ENCODE results near the gene VPS37B.
A peak's percentile ranks its signal among the peaks of the same experiment; 100 is the strongest.
"Not testable (repeated sequence)": the region's sequence is repeated elsewhere in the genome, so short reads cannot be mapped to it uniquely, and the experiment has no call there.

VPS37B gene

DNA sequence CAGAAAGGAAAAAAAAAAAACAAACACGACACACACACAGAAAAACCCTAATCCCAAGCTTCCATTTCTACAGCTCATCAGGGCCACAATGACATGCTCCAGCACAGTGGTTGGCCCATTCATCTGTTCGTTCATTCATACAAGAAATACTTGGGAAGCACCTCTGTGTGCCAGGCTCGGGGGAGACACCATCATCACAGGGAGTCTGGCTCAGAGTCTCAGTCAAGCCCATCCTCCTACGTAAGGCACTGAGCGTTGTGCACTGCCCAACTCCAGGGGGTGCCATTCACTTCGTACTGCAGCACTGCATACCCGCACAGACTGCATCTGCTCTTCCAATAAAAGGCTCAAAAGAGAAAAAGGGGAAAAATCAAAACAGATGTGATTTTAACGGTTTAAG is 15.3 kb downstream of the VPS37B start:
- no peak for DNase-seq

DNA sequence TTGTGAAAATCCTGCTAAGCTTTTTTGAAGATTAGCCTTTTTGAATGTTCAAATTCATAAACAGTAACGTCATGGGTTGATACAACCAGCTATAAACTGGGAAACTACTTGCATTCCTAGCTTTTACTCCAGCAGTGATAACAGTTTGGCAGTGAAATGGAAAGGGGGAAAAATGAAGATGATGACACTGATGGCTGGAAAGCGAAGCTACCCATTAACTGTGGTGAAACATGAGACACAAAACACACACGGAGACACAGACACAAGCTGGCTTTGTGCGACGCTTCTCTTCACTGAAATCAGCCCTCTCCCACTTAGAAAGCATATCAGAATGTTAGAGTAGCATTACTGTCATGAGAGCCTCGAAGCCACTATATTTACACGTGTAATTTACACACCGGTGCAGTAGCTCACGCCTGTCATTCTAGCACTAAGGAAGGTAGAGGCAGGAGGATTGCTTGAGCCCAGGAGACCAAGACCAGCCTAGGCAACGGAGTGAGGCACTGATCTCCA is 15.7 kb downstream of the VPS37B start:
- DNase-seq = no peak

DNA sequence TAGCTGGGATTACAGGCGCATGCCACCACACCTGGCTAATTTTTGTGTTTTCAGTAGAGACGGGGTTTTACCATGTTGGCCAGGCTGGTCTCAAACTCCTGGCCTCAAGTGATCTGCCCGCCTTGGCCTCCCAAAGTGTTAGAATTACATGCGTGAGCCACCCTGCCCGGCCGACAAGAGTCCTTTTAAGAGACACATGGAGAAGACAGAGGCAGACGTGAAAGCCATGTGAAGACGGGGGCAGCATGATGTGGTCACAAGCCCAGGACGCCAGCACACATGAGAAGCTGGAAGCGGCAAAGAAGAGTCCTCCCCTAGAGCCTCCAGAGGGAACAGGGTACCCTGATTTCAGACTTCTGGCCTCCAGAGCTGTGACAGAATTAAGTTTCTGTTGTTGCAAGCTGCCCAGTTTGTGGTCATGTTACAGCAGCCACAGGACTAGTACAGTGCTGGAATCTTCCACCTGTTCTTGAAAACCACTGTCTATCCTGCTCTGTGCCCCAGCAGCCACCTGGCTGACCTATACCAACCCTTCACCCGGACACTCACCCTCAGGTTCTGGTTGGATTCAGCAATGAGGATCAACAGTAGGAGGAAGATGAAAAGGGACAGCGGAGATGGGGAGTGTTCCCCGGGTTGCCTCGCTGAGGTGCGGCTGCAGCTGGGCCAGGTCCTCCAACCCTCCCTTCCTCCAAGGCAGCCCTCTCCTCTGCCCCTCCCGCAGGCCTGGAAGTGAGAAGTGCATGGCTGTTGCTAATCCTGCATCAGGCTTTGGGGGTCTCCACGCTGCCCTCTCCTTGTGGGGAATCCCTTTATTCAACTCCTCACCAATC is 16.9 kb downstream of the VPS37B start:
- DNase-seq = no peak

DNA sequence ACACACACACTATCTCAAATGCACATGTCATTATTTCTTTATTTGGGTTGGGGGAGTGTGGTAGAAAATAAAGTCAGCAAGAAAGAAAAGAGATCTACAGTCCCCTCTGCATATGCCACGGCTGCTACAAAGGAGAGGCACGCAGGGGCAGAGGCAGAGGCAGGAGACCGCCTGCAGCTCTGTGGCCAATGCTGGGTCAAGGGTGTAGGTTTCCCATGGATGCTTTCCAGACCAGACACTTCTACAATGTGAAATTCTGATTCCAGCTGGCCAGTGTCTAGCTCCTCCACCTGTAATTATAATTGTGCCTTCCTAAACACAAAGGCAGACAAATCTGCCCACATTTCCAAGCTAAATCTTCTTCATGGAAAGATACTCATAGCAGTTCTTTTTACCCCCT is 19.2 kb downstream of the VPS37B start:
- DNase-seq = no peak

DNA sequence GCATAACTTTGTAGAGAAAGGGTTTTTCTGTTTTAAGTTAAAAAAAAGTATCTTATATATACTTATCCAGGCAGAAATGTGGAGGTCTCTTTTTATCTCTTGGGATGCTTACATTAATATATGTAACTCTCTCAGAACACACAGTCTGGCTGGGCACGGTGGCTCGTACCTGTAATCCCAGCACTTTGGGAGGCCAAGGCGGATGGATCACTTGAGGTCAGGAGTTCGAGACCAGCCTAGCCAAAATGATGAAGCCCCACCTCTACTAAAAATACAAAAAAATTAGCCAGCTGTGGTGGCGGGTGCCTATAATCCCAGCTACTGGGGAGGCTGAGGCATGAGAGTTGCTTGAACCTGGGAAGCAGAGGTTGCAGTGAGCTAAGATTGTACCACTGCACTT is 19.6 kb downstream of the VPS37B start:
- not testable (repeated sequence) for DNase-seq

DNA sequence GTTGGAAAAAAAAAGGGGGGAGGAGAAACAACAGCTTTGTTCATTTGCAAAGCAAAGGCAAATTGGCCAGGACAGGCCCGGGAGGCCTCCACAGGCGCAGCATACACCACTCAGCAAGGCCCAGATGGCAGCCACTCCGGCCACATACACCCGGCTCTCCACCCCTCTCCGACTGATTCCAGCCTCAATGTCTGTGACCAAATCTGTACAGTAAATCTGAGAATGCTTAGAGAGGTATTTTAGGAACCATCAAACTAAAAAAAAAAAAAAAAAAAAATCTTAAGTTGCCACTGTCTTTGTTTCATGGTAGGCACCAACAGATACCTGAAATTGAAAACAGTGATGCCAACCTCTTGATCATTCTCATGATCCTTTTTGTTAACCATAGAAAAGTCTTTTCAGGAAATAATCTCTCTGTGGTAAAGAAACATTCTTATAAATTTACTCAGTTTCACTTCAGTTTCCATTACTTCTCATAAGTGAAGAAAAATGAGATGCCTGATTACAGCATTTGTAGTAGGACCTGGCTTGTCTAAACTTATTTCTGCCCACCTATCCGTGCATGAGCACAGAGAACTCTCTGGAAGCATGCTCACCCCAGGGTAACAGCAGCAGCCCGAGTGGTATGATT is 20.2 kb downstream of the VPS37B start:
- DNase-seq = no peak

DNA sequence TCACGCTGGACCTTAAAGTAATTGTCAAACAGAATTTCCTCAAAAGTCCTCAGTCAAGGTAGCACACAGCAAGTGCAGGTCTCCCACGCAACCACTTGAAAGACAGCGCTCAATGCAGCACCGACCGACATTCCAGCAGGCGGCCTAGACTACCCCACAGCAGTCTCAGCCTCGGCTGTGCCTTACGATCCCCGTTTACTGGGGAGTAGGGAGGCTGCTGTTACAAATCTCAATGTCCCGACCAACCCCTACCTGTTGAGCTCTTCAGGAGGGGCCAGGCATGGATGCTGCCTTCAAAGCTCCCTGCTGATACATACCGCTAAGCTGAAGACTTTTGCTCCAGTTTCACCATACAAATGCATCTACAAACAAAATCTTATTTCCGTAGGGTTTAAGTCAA is 21.8 kb downstream of the VPS37B start:
- peak; percentile 65 for DNase-seq

DNA sequence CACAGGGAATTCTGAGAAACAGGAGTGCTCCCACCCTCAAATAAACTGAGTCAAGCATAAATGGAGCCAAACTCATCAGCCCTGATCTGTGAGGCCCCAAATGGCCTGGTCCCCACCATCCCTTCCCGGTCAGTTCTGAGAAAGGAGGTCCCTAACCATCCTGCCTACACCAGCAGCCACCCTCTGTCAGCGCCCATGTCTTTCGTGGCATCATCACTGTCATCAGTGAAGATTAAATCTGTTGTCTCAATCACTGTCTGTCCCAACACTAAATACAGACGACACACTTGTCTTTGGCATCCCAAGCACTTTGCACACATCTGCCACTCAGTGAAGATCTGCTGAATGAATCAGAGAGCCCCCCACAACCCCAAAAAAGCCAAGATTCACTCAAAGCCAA is 22.4 kb downstream of the VPS37B start:
- no peak for DNase-seq

DNA sequence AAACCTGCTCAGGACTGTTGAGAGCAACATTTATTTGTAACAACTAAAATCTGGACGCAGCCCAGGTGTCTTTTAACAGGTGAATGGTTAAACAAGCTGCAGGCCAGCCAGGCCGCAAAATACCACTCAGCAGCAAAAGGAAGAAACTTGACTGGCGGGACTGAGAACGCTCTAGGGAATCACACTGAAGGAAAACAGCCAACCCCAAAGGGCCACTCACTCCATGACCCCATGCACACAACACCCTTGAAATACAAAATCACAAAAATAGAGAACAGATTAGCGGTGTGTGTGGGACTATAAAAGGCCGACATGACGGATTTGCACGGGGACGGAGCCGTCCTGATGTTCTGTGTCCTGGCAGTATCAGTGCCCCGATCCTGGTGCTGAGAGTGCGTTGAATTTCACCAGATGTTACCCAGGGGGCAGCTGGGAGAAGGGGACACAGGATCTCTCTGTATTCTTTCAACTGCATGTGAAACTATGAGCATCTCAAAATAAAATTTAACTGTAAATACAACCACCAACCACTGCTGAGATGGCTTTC is 23.0 kb downstream of the VPS37B start:
- no peak for DNase-seq

DNA sequence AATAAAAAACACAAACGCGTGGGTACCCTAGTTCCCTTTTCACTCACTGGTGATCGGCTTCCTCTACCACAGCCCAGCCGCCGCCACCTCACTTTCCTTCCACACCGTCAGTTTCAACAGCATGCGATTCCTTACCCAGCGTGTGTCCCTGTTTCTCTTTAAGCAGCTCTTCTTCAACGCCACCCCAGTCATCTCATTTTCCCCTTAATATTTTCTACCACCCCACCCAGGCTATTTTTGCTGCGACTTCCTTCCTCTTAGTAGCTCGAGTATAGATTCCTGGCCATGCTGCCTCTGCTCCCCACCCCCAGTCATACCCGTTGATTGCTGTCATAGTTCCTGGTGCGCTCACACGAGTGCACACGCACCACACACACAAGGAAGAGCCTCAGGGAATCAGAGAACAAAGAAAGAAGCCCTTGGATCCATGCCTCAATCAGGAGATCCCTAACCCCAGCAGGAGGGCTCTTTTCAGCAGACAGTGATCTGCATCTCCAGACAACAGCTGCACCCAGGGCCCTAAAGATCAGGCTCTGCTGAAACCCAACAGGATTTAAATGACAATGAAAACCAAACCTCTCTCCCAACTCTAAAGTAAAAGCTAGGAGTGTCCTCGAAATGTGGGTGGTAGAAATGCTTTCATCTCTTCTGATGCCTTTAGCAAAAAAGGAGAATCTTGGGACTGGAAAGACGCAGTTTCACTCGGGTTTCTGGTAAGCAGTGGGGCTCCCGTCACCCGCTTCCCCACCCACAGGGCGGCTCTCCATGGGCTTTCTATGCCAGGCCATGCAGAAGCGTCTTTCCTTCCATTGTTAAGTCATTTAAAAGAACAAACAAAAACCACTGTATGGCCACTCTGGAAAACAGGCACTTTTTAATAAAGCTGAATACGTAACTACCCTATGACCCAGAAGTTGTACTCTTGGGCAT is 23.8 kb downstream of the VPS37B start:
- peak; percentile 78 for DNase-seq

DNA sequence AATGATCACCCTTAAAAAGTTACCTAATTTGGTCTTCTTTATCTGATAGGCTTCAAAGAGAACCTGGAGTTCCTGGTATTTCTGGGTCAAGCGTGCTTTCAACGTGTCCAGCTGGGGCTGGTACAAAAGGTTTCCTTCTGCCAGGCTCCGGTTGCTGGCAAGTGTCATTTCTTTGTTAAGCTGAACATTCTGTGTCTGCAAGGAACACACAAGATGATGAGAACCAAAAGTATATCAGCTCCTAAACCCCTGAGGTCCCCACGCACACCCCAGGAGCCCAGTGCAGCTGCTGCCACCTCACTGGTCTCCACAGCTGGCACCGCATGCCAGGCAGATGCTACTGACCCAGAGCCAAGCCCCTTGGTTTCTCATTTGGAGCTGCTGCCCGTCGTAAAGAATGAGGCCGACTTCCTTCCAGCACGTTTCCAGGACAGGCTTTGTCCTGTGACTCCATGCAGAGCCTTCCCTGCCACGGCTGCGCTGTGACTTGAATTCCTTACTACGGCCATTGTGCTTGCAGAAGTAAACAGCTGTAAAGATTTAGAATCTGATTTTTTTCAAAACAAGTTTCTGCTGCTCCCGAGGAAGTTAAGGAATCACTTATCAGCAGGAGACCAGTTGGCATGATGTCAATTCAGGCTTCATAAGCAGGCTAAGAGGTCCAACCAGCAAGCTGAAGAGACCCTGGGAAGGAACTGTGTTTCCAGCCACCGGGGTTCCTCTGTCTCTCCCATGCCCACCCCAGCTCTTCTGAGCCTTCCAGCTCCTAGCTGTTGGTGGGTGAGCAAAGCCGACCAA is 24.9 kb downstream of the VPS37B start:
- no peak for DNase-seq

DNA sequence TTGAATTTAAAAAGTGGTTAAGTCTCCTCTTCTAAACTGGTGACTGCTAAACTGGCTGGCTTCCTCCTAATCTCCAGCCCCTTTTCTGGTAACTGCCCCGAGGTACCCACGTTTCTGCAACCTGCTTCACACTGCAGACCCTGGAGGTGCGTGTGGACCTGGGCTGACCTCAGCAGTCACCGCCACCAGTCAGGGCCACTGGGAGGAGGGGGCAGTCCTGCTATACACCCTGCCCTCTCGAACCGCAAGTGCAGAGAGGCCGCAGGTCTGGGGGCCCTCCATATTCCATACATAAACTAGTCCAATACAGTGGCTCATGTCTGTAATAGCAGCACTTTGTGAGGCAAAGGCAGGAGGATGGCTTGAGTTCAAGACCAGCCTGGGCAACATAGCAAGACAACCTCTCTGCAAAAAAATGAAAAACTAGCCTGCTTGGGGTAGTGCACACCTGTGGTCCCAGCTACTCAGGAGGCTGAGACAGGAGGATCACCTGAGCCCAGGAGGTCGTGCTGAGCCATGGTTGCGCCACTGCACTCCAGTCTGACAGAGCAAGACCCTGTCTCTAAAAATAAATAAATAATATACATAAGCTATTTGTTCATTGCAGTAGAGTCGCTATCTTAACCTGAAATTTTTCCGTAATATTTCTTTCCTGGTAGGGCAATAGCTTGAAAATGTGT is 25.6 kb downstream of the VPS37B start:
- DNase-seq = no peak

DNA sequence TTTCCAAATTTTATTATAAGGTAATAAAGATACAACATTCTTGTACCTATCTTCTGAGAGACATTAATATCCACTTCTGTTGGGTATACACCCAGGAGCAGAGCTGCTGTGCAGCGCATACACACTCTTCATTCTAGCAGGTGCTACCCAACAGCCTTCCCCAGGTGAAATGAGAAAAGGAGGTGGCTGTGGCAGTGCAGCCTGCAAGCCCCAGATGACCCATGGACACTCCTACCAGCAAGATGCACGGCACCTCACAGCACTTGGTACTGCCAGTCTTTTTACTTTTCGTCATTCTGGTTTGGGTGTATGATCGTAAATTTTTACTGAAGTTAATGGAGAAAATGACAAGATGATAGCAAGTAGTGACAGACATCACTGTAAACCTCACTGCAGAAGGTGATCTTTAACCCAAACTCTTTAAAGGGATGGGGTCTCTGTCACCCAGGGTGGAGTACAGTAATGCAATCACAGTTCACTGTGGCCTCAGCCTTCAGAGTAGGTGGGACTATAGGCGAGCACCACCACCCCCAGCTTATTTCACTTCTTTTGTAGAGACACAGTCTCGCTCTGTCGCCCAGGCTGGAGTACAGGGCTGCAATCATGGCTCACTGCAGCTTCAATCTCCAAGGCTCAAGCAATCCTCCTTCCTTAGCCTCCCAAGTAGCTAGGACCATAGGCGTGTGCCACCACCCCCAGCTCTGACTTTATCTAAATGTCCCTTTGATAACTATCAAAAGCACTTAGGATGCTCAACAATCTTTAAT is 26.5 kb downstream of the VPS37B start:
- no peak for DNase-seq

DNA sequence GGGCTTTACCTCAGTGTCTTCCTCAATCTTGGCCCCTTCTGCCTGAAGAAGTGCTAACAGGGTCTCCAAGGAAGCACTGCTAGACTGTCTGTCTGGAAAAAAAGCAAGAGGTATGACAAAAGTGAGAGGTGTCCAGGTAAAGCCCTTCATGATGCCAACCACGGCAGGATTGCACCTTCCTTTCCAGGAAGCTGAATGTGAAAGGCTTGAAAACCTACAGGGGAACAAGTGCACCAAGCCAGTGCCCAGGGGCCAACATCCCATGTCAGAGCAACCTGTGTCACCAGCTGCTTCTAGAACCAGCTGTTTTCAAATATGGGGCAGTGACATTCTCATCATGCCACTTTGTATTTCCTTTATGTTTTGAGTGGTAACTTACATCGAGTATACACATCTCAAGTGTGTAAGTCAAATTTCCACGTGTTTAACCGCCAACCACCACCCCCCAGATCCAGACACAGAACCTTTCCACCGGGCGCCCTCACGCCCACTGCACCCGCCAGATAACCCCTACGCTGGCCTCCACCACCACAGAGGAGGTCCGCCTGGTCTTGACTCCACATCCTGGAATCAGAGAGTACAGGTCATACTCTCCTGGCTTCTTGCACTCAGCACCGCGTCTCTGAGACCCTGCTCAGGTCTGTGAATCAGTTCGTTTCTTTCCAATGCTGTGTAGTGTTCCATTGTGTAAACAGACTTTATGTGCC is 27.3 kb downstream of the VPS37B start:
- no peak for DNase-seq

DNA sequence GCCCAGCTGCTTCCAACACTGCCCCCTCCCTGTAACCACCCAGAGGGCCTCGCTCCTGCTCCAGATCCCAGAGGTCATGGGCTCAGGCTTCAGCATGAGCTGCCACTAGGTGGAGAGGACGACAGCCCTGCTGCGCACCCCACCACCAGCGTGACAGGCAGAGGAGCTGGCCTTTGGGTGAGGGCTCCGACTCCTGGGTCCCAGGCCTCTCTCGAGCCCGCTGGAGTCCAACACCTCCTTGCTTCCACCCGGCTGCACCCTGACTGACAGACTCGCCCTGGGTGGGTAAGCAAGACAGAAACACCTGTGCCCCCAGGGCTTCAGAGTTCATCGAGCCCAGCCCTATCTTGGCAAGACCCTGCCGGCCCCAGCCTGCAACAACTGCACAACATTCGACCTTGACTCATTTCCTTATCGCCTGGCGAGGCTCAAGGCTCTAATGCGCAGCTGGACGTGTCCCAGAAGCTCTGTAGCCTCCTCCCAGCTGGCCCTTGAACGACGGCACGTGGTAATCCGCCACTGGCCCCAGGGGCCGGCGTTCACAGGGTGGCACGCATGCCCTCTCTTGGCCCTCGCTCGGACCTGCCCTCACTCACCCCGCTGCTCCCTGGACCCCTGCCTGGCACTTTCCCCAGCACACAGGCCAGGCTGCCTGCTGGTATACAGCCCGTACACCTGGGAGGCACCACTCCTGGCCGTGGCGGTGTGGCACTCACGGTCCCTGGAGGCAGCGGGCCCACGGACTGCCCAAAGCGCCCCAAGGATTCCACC is 28.0 kb downstream of the VPS37B start:
- no peak for DNase-seq

DNA sequence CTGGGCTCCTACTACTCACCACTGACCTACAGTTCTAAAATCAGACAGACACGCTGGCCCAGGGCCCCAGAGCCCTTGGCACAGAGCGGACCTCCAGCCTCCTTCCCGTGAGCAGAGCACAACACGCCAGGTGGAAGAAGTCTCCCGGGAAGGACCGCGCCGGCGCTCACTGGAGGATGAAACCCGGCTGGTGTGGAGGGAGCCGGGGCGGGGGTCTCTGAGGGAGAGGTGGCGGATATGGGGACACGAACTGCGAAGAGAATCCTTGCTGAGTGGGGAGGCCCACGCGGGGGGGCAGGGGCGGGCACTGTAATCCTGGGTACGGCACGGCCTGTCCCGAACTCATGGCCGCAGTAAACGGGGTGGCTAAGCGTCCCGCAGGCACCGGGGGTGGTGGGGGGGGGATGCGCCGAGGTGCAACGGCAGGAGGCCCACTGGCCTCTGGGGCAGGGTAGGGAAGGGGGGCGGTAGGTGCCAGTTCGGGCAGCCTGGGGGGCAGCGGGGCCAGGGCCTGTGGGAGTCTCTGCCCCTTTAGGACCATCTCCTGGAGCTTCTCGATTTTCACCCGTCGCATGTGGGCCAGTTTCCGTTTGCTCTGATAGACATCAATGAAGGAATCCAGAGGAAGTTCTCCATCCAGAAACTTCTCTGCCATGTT is 28.8 kb downstream of the VPS37B start:
- DNase-seq = no peak

DNA sequence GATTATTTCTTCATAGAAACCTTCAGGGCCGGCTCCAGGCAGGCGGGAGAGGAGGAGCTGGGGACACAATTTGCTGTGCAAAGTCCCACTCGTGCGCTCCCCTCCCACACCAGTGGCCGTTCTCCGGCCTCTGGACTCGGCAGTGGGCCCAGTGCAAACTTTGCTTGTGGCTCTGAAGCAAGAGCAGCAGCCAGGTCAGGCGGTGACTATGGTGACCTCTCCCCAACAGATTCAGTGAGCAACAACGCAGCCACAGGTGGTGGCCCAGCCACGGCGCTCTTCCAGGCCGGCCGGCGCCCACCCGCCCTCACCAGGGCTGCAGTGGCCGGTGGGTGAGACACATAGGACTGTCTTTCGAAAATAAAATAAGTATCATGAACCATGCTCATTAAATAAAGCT is 29.5 kb downstream of the VPS37B start:
- no peak for DNase-seq
